PFSK-1 (cell line): ENCODE measurements around the gene RGS13.

Source experiments
- POLR2AphosphoS5 ChIP-seq: IDR thresholded peaks from 2 replicates; pipeline ENCODE4 v1.6.1; 2012; ENCODE audit warnings: low read depth, mild to moderate bottlenecking, control low read depth, low read length, moderate library complexity
- SIN3A ChIP-seq: IDR thresholded peaks from 2 replicates; pipeline ENCODE4 v1.6.1; 2012; ENCODE audit warnings: mild to moderate bottlenecking, low read length, moderate library complexity, borderline replicate concordance; ENCODE audit not compliant: insufficient read depth

DNA sequence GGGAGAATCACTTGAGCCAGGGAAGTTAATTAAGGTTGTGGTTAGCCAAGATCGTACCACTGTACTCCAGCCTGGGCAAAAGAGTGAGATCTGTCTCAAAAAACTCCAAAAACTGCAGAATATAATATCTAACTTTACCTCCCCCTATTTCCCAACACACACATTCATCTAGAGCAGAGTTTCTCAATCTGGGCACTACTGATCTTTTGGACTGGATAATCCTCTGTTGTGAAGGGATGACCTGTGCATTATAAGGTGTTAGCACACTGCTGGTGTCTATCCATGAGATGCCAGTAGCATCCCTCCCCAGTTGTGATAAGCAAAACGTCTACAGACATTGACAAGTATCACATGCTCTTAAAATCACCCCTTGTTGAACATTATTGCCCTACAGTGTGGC lies 61.8 kb downstream of the RGS13 start:
- TF ChIP-seq POLR2AphosphoS5: no peak
- no peak for TF ChIP-seq SIN3A
